ENCODE data around the gene DOLK.
A peak's percentile ranks its signal among the peaks of the same experiment; 100 is the strongest.
"Not testable (repeated sequence)": the region's sequence is repeated elsewhere in the genome, so short reads cannot be mapped to it uniquely, and the experiment has no call there.

DOLK gene
- total RNA-seq, result 14.8 reads per million, percentile 40 among the genes with 10 or more reads in this experiment

- peak; percentile 99 for DNase-seq
These were observed at the start of gene DOLK, which contains the start of gene NUP188 for GRCh38 chr9:128947527-128948301. Gene DOLK, minus strand, starts transcription at chr9:128947603. Its CDS starts 300 bp downstream, at chr9:128947303. Gene NUP188, plus strand, starts transcription at chr9:128947699. Its CDS starts 21 bp downstream, at chr9:128947720.

GRCh38 chr9:128995791-128996190 lies 48.4 kb upstream of the DOLK start:
- DNase-seq, result no peak

- DNase-seq, result no peak
These were observed 45.6 kb upstream of the DOLK start for GRCh38 chr9:128992995-128993394.

- no peak for DNase-seq
These were observed 40.4 kb upstream of the DOLK start for GRCh38 chr9:128987805-128988204.

GRCh38 chr9:128986671-128987070 lies 39.3 kb upstream of the DOLK start:
- no peak for DNase-seq

GRCh38 chr9:128983536-128983935 lies 36.1 kb upstream of the DOLK start:
- no peak for DNase-seq

GRCh38 chr9:128979111-128979510 lies 31.7 kb upstream of the DOLK start:
- no peak for DNase-seq

- DNase-seq, result no peak
These were observed 25.6 kb upstream of the DOLK start for GRCh38 chr9:128972956-128973355.

- DNase-seq, result no peak
These were observed 22.1 kb upstream of the DOLK start for GRCh38 chr9:128969491-128969890.

- DNase-seq, result not testable (repeated sequence)
These were observed 14.0 kb upstream of the DOLK start for GRCh38 chr9:128961403-128961802.

- DNase-seq, result no peak
These were observed 201 bp downstream of the DOLK start for GRCh38 chr9:128947277-128947526.

GRCh38 chr9:128946571-128947276 lies 679 bp downstream of the DOLK start:
- peak; percentile 16 for DNase-seq

- no peak for DNase-seq
These were observed 1.5 kb downstream of the DOLK start for GRCh38 chr9:128945798-128946501.

GRCh38 chr9:128944966-128945365 lies 2.4 kb downstream of the DOLK start:
- DNase-seq, result not testable (repeated sequence)

GRCh38 chr9:128943832-128944620 lies 3.4 kb downstream of the DOLK start:
- DNase-seq, result no peak

- no peak for DNase-seq
These were observed 6.3 kb downstream of the DOLK start for GRCh38 chr9:128940946-128941755.

- DNase-seq, result no peak
These were observed 7.0 kb downstream of the DOLK start for GRCh38 chr9:128940271-128940921.

- DNase-seq, result no peak
These were observed 9.9 kb downstream of the DOLK start for GRCh38 chr9:128937310-128938165.

GRCh38 chr9:128936171-128936865 lies 11.1 kb downstream of the DOLK start:
- DNase-seq, result no peak

GRCh38 chr9:128933731-128934130 lies 13.7 kb downstream of the DOLK start:
- no peak for DNase-seq

Measured in effector CD4-positive, alpha-beta T cell (primary cell).